Left ventricle myocardium inferior (tissue), 1 donor: ENCODE results near the gene SDCBP2. TPM values are rescaled to one million over a fixed set of nuclear protein-coding genes. Genes with fewer than 3 reads are reported as not detected.
A peak's percentile ranks its signal among the peaks of the same experiment; 100 is the strongest.

Source experiments
- DNase-seq: peaks from one replicate; pipeline ENCODE4 v3.0.0-alpha.2; 2020
- H3K27ac ChIP-seq: fragments of 200-600 bp; replicated peaks from 2 replicates; pipeline ENCODE4 v1.8.0; 2021
- H3K27me3 ChIP-seq: fragments of 200-600 bp; 2 replicates; pipeline ENCODE4 v1.8.0; 2021; ENCODE audit warnings: low read depth
- H3K36me3 ChIP-seq: fragments of 200-600 bp; 2 replicates; pipeline ENCODE4 v1.8.0; 2021
- H3K4me1 ChIP-seq: fragments of 200-600 bp; 2 replicates; pipeline ENCODE4 v1.8.0; 2021
- H3K4me3 ChIP-seq: fragments of 200-600 bp; 2 replicates; pipeline ENCODE4 v1.8.0; 2021; ENCODE audit warnings: mild to moderate bottlenecking, moderate library complexity
- H3K9me3 ChIP-seq: fragments of 200-600 bp; replicated peaks from 2 replicates; pipeline ENCODE4 v1.8.0; 2021
- intact Hi-C: fragments of 100-400 bp; cut with micrococcal nuclease; formaldehyde crosslinking; loops from one replicate; pipeline ENCODE4 v1.11.0; 2022
- total RNA-seq: library from RNA; stranded (reverse); fragmentation: NEBNext Ultra II Directional; extraction: Animal tissue kit (Norgen Biotek cat#: 25700); gene quantifications from one replicate; pipeline ENCODE4 v1.2.1, GENCODE V29; 2021
- TF ChIP-seq, protein P1 (sequence below): fragments of 200-600 bp; IDR thresholded peaks from 2 replicates; pipeline ENCODE4 v1.8.0; 2021; ENCODE audit warnings: antibody characterized with exemption, mild to moderate bottlenecking, borderline replicate concordance
- donor health status: DM: no; HTN: yes; CAD: no; lungs with severe emphysema.

Gene SDCBP2
- total RNA-seq, 1 donor from 2014 or later: 2.2 TPM

DNA sequence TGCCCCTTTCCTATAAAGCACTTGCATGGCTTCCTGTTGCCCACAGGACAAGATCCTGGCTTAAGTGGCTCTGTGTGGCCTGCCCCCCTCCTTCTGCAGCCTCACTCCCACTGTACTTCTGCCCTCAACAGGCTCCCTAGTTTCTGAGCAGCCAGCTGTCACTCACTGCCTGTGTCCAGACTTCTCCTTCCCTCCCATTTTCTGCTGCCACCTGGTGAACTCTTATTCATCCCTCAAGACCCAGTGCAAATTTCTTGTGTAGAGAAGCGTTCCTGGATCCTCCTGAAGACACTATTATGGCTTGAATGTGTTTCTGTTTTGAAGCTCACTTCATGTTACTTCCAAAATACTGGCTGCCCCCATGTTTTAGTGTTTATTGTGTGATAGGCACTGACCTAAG, 36.3 kb downstream of the SDCBP2 start:
- TF ChIP-seq, protein P1, sequence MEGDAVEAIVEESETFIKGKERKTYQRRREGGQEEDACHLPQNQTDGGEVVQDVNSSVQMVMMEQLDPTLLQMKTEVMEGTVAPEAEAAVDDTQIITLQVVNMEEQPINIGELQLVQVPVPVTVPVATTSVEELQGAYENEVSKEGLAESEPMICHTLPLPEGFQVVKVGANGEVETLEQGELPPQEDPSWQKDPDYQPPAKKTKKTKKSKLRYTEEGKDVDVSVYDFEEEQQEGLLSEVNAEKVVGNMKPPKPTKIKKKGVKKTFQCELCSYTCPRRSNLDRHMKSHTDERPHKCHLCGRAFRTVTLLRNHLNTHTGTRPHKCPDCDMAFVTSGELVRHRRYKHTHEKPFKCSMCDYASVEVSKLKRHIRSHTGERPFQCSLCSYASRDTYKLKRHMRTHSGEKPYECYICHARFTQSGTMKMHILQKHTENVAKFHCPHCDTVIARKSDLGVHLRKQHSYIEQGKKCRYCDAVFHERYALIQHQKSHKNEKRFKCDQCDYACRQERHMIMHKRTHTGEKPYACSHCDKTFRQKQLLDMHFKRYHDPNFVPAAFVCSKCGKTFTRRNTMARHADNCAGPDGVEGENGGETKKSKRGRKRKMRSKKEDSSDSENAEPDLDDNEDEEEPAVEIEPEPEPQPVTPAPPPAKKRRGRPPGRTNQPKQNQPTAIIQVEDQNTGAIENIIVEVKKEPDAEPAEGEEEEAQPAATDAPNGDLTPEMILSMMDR: no peak
- DNase-seq: no peak
- H3K27ac ChIP-seq: no peak overlapping the region
- no peaks in the 10 kb centered on the region for H3K9me3 ChIP-seq
- no peak overlapping the region for H3K4me3 ChIP-seq
- no peaks in the 10 kb centered on the region for H3K27me3 ChIP-seq
- peaks cover 18% of the 10 kb centered on the region for H3K4me1 ChIP-seq
- intact Hi-C loops: no loop called here
- H3K36me3 ChIP-seq: peaks cover 10% of the 10 kb centered on the region

DNA sequence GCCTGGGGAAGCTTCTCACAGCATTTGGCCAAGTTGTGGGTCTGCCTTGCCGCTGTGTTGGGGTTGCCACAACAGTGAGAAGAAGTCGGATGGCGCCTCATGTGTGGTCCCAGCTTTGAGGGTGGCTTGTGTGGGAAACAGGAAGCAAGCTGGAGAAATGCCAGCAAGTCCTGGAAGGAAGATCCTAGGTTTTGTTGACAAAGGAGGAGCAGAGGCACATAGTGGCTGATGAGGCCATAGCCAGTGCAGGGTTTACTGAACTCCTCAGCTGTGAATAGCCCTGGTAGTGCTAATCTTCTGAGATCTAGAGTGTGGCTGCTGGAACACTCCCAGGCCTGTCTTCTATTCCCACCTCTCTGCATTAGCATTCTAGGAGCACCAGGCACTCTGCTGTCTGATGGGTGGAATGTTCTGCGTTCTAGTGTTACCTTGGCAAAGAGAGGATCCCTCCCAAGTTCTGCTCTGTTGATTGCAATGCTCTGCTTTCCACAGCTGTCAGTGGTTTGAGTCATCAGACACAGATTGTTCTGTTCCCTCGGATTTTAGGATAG, 37.7 kb downstream of the SDCBP2 start:
- Histone ChIP-seq H3K27me3 (no peaks in the 10 kb centered on the region), H3K36me3 (no peaks in the 10 kb centered on the region), H3K4me3 (no peak overlapping the region), H3K9me3 (no peaks in the 10 kb centered on the region), H3K4me1 (peaks cover 28% of the 10 kb centered on the region), H3K27ac (no peak overlapping the region)
- DNase-seq: no peak
- intact Hi-C loops: no loop called here
- TF ChIP-seq, protein P1: no peak

DNA sequence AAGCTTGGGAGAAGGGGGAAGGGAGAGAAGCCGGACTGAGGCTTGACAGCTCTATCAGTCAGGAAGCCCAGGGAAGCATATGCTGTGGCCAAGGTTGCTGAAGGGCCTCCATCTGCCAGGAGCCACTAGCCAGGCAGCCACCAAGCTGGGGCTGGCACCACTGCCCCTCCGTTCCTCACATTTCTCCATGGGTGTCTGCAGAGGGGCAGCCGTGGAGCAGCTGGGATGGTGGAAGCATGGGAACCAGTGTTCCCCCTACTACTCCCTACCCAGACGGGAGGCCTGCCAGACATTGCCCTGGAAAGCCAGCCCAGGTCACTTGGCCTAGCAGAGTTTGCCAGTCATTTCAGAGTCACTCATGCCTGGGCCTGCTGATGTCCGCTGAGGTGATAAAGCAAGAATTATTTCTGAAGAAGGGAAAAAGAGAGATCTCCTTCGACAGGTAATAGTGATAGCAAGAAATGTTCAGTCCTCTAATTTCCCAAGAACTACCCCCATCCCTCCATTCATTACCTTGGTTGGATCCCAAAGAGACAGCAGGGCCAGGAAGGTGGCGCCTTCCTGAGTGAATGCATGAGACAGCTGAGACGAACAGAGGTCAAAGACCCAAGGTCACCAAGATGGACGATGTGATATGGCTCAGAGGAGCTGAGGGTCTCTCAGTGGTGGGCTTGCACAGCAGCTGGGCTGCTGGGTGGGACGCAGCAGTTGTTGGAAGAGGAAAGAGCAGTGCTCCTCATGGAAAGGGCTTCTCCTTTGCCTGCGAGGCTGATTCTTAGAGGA, 41.0 kb downstream of the SDCBP2 start:
- DNase-seq: no peak
- peaks cover 30% of the 10 kb centered on the region for H3K4me1 ChIP-seq
- H3K4me3 ChIP-seq: no peak overlapping the region
- intact Hi-C loops: no loop called here
- no peaks in the 10 kb centered on the region for H3K27me3 ChIP-seq
- H3K36me3 ChIP-seq: no peaks in the 10 kb centered on the region
- TF ChIP-seq, protein P1: no peak
- H3K9me3 ChIP-seq: no peaks in the 10 kb centered on the region
- H3K27ac ChIP-seq: peak overlapping the region; percentile 11

DNA sequence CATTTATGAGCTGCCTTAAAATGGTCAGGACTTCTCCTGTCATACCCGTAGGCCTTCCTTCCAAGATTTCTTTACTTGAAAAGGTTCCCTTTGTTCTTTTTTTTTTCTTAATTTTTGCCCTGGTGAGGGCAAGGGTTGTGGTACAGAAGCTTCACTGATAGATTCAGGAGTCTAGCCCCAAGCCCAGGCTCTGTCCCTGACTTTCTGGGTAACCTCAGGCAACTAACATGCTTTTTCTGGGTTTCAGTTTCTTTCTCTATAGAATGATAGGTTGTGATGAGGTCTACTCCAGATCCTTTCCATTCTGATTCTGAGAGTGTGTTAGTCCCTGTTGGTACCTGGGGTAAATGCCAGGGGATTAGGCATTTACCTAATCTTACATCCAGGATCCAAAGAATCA, 41.6 kb downstream of the SDCBP2 start:
- no peak overlapping the region for H3K4me3 ChIP-seq
- H3K9me3 ChIP-seq: no peaks in the 10 kb centered on the region
- TF ChIP-seq, protein P1: no peak
- H3K27me3 ChIP-seq: no peaks in the 10 kb centered on the region
- DNase-seq: no peak
- intact Hi-C loops: no loop called here
- no peaks in the 10 kb centered on the region for H3K36me3 ChIP-seq
- H3K4me1 ChIP-seq: peaks cover 30% of the 10 kb centered on the region
- no peak overlapping the region for H3K27ac ChIP-seq

DNA sequence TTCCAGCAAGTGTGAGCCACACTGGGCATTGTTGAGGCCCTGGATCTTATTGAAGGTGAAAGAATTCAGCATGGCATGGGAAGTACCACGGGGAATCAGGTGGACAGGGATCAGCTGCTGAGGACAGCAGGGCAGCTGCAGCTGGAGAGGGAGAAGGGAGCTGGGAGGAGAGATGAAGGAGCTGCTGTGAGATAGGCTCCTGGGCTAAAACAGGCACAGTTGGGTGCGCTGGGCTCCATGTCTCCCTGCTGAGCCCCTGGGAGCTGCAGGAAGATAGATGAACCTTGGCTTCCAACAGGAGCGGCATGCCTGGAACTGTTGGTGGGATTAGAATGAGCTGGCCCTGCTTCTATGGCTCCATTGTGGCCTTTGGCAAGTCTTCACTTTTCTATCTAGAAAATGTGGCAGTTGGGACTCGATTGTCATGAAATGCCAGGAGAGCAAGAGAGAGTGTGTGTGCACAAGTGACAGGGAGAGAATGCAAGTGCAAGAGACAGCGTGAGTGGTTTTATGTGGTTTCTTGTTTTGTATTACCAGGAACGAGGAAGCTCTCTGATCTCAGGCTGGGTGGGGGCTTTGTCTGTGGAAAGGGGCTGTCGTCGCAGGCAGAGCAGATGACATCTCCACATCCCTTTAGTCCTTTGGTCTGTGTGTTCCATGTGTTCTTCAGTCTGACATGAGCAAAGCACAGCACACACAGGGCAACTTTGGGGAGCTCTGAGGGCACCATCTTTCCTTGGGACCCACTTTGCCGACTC, 42.5 kb downstream of the SDCBP2 start:
- H3K27ac ChIP-seq: no peak overlapping the region
- TF ChIP-seq, protein P1: no peak
- no peaks in the 10 kb centered on the region for H3K27me3 ChIP-seq
- intact Hi-C loops: no loop called here
- no peaks in the 10 kb centered on the region for H3K9me3 ChIP-seq
- H3K4me1 ChIP-seq: peaks cover 28% of the 10 kb centered on the region
- no peak overlapping the region for H3K4me3 ChIP-seq
- DNase-seq: no peak
- H3K36me3 ChIP-seq: no peaks in the 10 kb centered on the region
